Measurements from ENCODE around the gene HOXB5.

Gene HOXB5

GRCh38 chr17:48606892-48607614 lies 13.5 kb upstream of the HOXB5 start:
- H3K79me2 ChIP-seq (ENCODE audit: low read length) = 0 out of 2 replicates have a peak, but pooled peaks cover 3% of the 10 kb centered on the region
- no peak overlapping the region for H2AFZ ChIP-seq (ENCODE audit: low read depth, low read length)
- H3K27me3 ChIP-seq (ENCODE audit: low read depth, low read length) = no peaks in the 10 kb centered on the region
- no peak overlapping the region for H3K4me3 ChIP-seq (ENCODE audit: low read length)
- no peak overlapping the region for H3K9ac ChIP-seq (ENCODE audit: low read length)
- no peaks in the 10 kb centered on the region for H3K9me3 ChIP-seq (ENCODE audit: insufficient read depth, low read length)
- H3K27ac ChIP-seq (ENCODE audit: low read length) = no peak overlapping the region
- H3K4me2 ChIP-seq (ENCODE audit: low read length) = no peak overlapping the region
- TF ChIP-seq, protein P1, sequence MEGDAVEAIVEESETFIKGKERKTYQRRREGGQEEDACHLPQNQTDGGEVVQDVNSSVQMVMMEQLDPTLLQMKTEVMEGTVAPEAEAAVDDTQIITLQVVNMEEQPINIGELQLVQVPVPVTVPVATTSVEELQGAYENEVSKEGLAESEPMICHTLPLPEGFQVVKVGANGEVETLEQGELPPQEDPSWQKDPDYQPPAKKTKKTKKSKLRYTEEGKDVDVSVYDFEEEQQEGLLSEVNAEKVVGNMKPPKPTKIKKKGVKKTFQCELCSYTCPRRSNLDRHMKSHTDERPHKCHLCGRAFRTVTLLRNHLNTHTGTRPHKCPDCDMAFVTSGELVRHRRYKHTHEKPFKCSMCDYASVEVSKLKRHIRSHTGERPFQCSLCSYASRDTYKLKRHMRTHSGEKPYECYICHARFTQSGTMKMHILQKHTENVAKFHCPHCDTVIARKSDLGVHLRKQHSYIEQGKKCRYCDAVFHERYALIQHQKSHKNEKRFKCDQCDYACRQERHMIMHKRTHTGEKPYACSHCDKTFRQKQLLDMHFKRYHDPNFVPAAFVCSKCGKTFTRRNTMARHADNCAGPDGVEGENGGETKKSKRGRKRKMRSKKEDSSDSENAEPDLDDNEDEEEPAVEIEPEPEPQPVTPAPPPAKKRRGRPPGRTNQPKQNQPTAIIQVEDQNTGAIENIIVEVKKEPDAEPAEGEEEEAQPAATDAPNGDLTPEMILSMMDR (IDR thresholded peaks at IDR 0.05; ENCODE audit: low read depth, low read length) = no peak
- no peak for TF ChIP-seq EZH2phosphoT487 (IDR thresholded peaks at IDR 0.05; ENCODE audit: low read depth)
- H3K36me3 ChIP-seq (replicated peaks; ENCODE audit: low read depth, low read length) = no peaks in the 10 kb centered on the region
- peaks cover 21% of the 10 kb centered on the region; the same call in 1 of the 2 replicates for H3K4me1 ChIP-seq (ENCODE audit: low read length)
- no peaks in the 10 kb centered on the region for H4K20me1 ChIP-seq (ENCODE audit: insufficient read depth, low read length)

DNA sequence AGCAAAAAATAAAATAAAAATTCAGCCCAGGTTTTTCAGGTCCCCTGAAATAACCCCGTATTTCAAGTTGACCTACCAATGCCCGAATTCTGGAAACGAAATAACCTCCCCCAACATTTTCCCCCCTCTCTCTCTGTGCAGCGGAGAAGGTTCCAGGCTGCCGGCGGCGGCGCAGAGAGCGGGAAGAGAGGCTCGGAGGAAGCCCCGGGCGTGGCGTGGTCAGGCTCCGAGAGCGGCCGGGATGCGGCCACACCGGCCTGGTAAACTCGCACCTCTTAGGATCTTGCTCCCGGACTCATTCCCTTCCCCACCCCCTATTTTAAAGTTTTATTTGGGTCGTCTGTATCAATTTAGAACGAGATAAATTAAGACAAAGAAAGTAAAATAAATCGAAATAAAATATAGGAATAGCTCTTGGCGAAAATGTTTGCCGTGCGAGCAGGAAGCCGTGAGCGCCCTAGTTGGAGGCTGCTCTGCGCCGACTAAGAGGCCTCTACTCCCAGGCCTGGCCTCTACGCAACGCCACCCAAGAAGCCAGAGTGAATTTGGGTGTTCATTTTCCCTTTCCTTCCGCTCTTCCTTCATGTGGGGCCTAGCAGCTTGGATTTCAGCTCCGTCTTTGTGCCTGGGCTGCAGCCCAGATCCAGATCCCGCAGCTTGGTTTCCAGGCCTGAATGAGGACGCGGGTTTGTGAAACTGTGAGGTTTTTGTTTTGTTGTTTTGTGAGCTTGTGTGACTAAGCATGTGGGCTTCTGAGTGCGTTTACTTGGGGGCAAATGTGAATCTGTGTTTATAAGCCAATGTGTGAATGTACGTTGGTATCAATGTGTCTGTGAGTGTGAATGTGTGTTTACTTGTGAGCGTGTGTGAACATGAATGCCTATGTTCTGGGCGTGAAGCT lies 12.7 kb upstream of the HOXB5 start:
- 0 out of 2 replicates have a peak, but pooled peaks cover 3% of the 10 kb centered on the region for H3K79me2 ChIP-seq (ENCODE audit: low read length)
- no peak overlapping the region for H3K9ac ChIP-seq (ENCODE audit: low read length)
- no peaks in the 10 kb centered on the region for H4K20me1 ChIP-seq (ENCODE audit: insufficient read depth, low read length)
- peaks cover under 1% of the 10 kb centered on the region; the same call in 1 of the 2 replicates for H3K27me3 ChIP-seq (ENCODE audit: low read depth, low read length)
- no peak overlapping the region for H3K4me3 ChIP-seq (ENCODE audit: low read length)
- H3K9me3 ChIP-seq (ENCODE audit: insufficient read depth, low read length) = no peaks in the 10 kb centered on the region
- H2AFZ ChIP-seq (ENCODE audit: low read depth, low read length) = no peak overlapping the region
- no peak for TF ChIP-seq EZH2phosphoT487 (IDR thresholded peaks at IDR 0.05; ENCODE audit: low read depth)
- TF ChIP-seq, protein P1 (IDR thresholded peaks at IDR 0.05; ENCODE audit: low read depth, low read length) = no peak
- H3K36me3 ChIP-seq (replicated peaks; ENCODE audit: low read depth, low read length) = no peaks in the 10 kb centered on the region
- no peak overlapping the region for H3K4me2 ChIP-seq (ENCODE audit: low read length)
- peaks cover 29% of the 10 kb centered on the region for H3K4me1 ChIP-seq (ENCODE audit: low read length)
- H3K27ac ChIP-seq (ENCODE audit: low read length) = no peak overlapping the region

DNA sequence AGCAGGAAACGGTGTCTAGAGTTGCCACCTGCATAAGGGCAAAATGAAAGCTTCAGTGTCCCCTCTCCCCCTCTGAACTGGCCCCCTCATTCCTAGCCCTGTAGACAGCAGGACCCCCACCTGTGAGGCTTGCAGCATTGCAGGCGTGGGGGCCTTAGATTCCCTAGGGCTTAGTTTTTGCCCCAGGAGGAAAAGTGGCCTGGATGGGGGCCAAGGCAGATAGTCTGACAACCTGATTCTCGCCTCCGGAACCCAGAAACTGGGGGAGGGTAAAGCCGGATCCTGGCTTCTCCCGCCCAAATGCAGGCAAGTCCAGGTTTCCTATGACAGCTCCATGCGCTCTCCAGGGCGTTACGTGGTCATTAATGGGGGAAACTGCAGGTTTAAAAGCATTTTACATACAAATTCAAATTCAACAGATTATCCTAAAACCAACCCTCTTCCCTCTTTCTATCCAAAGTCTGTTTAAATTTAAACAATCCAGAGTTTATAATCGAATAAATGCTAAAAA lies 11.9 kb upstream of the HOXB5 start:
- Histone ChIP-seq H3K79me2 (ENCODE audit: low read length) (0 out of 2 replicates have a peak, but pooled peaks cover 3% of the 10 kb centered on the region), H3K27ac (ENCODE audit: low read length) (no peak overlapping the region), H2AFZ (ENCODE audit: low read depth, low read length) (no peak overlapping the region), H3K27me3 (ENCODE audit: low read depth, low read length) (peaks cover 6% of the 10 kb centered on the region; the same call in 1 of the 2 replicates), H3K36me3 (replicated peaks; ENCODE audit: low read depth, low read length) (no peaks in the 10 kb centered on the region), H3K9me3 (ENCODE audit: insufficient read depth, low read length) (no peaks in the 10 kb centered on the region), H4K20me1 (ENCODE audit: insufficient read depth, low read length) (no peaks in the 10 kb centered on the region), H3K4me2 (ENCODE audit: low read length) (no peak overlapping the region), H3K4me1 (ENCODE audit: low read length) (peaks cover 33% of the 10 kb centered on the region), H3K4me3 (ENCODE audit: low read length) (no peak overlapping the region), H3K9ac (ENCODE audit: low read length) (no peak overlapping the region)
- TF ChIP-seq, protein P1 (IDR thresholded peaks at IDR 0.05; ENCODE audit: low read depth, low read length) = no peak
- TF ChIP-seq EZH2phosphoT487 (IDR thresholded peaks at IDR 0.05; ENCODE audit: low read depth) = no peak
